GM10248 (cell line): ENCODE measurements around the gene TNFRSF1A.

Source experiments
- CTCF ChIA-PET: fragments of 300-600 bp; sonication (Branson Sonifier 250); formaldehyde crosslinking; extraction: SDS; loops from one replicate; lab custom pipeline; 2021; ENCODE audit warnings: antibody characterized with exemption; lab: Yijun Ruan, JAX
- POLR2A ChIA-PET: fragments of 350-650 bp; sonication (Branson Sonifier 250); formaldehyde crosslinking; extraction: SDS; loops from one replicate; lab custom pipeline; 2020; ENCODE audit warnings: antibody characterized with exemption; lab: Yijun Ruan, JAX
- DNase-seq: peaks from one replicate; pipeline ENCODE4 v3.0.0; 2012; ENCODE audit errors: extremely low spot score
- CTCF ChIP-seq: IDR thresholded peaks from 2 replicates; pipeline ENCODE4 v1.5.1; 2012; ENCODE audit warnings: mild to moderate bottlenecking, low read depth; ENCODE audit errors: extremely low read depth, missing control alignments, control extremely low read depth

Gene TNFRSF1A

DNA sequence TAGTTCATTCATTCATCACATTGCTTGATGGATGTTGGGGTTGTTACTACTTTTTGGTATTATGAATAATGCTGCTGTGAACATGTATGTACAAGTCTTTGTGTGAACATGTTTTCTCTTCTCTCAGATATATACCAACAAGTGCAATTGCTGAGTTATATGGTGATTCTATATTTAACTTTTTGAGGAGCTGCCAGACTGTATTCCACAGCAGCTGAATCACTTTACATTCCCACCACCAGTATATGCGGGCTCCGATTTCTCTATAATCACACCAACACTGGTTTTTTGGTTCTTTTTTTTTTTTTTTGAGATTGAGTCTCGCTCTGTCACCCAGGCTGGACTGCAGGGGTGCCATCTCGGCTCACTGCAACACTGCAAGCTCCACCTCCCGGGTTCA lies 53.6 kb downstream of the TNFRSF1A start:
- CTCF ChIA-PET = interaction anchor here (1.3 to 6.4 kb wide), 5 partner anchors 9 to 224 kb away, joined by 3 to 49 read pairs (median 10); no protein-coding TSS in a partner anchor

DNA sequence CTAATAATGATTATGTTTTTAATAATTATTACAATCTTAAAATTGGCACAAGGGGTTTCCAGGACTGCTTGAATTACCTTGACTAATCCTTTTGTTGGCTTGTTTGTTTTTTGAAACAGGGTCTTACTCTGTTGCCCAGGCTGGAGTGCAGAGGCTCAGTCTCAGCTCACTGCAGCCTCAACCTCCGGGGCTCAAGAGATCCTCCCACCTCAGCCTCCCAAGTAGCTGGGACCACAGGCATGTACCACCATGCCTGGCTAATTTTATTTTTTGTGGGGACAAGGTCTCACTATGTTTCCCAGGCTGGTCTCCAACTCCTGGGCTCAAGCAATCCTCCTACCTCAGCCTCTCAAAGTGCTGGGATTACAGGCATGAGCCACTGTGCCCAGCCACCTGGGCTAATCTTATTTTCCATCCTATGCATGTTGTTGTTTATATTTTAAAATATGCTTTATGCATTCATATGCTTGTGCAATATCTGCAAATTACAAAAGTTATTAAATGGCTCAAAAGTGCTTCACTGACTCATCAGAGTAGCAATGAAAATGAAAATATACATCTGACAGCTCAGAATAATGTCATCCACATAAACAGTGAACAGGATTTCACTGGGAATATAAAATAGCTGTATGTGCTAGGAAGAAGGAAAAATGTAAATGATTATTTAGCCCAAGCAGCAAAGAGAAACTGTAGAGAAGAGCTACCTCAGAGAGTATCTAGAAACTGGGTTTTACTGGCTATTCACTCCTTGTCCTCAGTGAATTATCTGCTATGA lies 56.2 kb downstream of the TNFRSF1A start:
- no peak for DNase-seq
- ChIA-PET CTCF (interaction anchor here (0.9 to 6.4 kb wide), 20 partner anchors 8 to 297 kb away, joined by 3 to 49 read pairs (median 6); no protein-coding TSS in a partner anchor), POLR2A (no interaction called here)
- no peak for TF ChIP-seq CTCF

More for the DNA sequence above, 53.6 kb downstream of the TNFRSF1A start:
- DNase-seq = no peak
- POLR2A ChIA-PET = no interaction called here
- no peak for TF ChIP-seq CTCF

DNA sequence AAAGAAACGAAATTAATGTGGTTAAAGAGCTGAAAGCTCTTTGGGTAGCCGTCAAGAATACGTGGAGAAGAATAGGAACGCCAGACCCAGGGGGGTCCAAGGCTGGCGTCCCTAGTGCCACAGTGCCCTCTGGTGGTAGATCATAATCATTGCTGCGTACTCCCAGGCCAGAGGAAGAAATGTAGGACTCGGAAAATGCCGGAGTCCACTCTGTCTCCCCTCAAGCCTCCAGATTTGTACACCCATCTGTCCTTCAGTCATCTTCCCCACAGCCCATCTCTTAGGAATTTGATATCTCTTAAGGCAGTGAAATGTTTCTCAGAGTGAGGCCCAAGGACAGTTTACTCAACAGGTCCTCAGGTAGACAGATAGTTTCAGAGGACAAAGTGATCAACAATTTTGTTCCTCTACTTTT lies 56.8 kb downstream of the TNFRSF1A start:
- TF ChIP-seq CTCF = peak; percentile 80
- peak; percentile 84 for DNase-seq
- ChIA-PET POLR2A (no interaction called here), CTCF (interaction anchor here (0.9 to 6.4 kb wide), 25 partner anchors 10 to 316 kb away, joined by 3 to 49 read pairs (median 6); no protein-coding TSS in a partner anchor)

GRCh38 chr12:6284273-6284672 lies 57.6 kb downstream of the TNFRSF1A start:
- ChIA-PET POLR2A (no interaction called here), CTCF (interaction anchor here (0.7 to 6.4 kb wide), 31 partner anchors 10 to 315 kb away, joined by 3 to 49 read pairs (median 4); no protein-coding TSS in a partner anchor)
- no peak for TF ChIP-seq CTCF
- DNase-seq = no peak

- ChIA-PET POLR2A (no interaction called here), CTCF (interaction anchor here (1.1 to 4.2 kb wide), 5 partner anchors 12 to 217 kb away, joined by 3 to 34 read pairs (median 5); no protein-coding TSS in a partner anchor)
- no peak for TF ChIP-seq CTCF
Measured at GRCh38 chr12:6282453-6282840, 59.4 kb downstream of the TNFRSF1A start.

DNA sequence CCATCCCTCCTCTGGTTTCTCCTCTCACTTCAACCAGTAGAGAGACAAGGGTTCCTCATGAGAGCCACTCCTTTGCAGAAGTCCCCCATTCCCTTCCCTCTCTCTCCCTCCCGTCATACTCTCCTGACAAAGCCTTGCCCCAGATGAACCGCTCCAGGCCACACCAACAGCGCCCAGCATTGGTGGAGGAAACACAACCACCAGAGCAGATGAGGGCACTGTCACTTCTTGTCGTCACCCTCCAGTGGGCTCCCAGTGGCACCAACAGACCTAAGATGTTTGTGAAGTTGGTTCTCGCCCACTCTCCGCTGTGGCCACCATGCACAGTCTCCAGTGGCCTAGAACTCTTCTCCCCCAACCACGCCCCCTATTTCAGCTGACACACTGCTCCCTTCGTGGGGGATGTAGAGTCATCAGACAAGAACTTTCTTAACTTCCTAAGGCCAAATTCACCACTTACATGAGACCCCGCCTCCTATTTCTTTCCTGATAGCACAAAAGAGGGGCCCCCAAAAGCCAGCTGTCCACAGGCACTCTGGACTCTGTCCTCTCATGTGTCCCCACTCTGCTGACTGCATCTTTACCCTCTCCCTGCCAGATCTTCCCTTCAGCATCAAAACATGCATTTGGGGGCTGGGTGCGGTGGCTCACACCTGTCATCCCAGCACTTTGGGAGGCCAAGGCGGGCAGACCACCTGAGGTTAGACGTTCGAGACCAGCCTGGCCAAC lies 60.6 kb downstream of the TNFRSF1A start:
- TF ChIP-seq CTCF = no peak
- POLR2A ChIA-PET = no interaction called here
- no peak for DNase-seq
- CTCF ChIA-PET = interaction anchor here (1.1 to 4.2 kb wide), 3 partner anchors 86 to 216 kb away, joined by 3 to 34 read pairs (median 5); no protein-coding TSS in a partner anchor

More at GRCh38 chr12:6282453-6282840, 59.4 kb downstream of the TNFRSF1A start:
- DNase-seq = no peak
